GM19455 (cell line): ENCODE measurements around the gene TNPO3.
"Not testable (repeated sequence)": the region's sequence is repeated elsewhere in the genome, so short reads cannot be mapped to it uniquely, and the experiment has no call there.

Experiments used
- ATAC-seq: cut with Tn5 transposase; IDR thresholded peaks from one replicate; pipeline ENCODE4 v1.9.1; 2021; ENCODE audit not compliant: unreplicated experiment

The TNPO3 gene

GRCh38 chr7:129017933-129018538, 36.9 kb downstream of the TNPO3 start:
- ATAC-seq, result no peak

GRCh38 chr7:129017264-129017663, 37.6 kb downstream of the TNPO3 start:
- ATAC-seq, result no peak

- ATAC-seq, result no peak
Measured at GRCh38 chr7:129014501-129015101, 40.3 kb downstream of the TNPO3 start.

- ATAC-seq, result no peak
Measured at GRCh38 chr7:129013048-129013724, 41.7 kb downstream of the TNPO3 start.

- ATAC-seq, result no peak
Measured at GRCh38 chr7:129012641-129013040, 42.3 kb downstream of the TNPO3 start.

- no peak for ATAC-seq
Measured at GRCh38 chr7:129010075-129010474, 44.8 kb downstream of the TNPO3 start.

- ATAC-seq, result no peak
Measured at GRCh38 chr7:129009437-129009836, 45.5 kb downstream of the TNPO3 start.

GRCh38 chr7:129008645-129009414, 46.1 kb downstream of the TNPO3 start:
- ATAC-seq, result no peak

GRCh38 chr7:129007572-129007971, 47.3 kb downstream of the TNPO3 start:
- no peak for ATAC-seq

- no peak for ATAC-seq
Measured at GRCh38 chr7:129006636-129007414, 48.1 kb downstream of the TNPO3 start.

- no peak for ATAC-seq
Measured at GRCh38 chr7:129005186-129005585, 49.7 kb downstream of the TNPO3 start.

GRCh38 chr7:128997181-128997580, 57.7 kb downstream of the TNPO3 start:
- no peak for ATAC-seq

GRCh38 chr7:128994560-128994959, 60.4 kb downstream of the TNPO3 start:
- not testable (repeated sequence) for ATAC-seq

- ATAC-seq, result no peak
Measured at GRCh38 chr7:128993419-128993818, 61.5 kb downstream of the TNPO3 start.

GRCh38 chr7:128989961-128990360, 65.0 kb downstream of the TNPO3 start:
- ATAC-seq, result no peak

- ATAC-seq, result no peak
Measured at GRCh38 chr7:128988372-128988771, 66.5 kb downstream of the TNPO3 start.

GRCh38 chr7:128986609-128987008, 68.3 kb downstream of the TNPO3 start:
- ATAC-seq, result no peak

GRCh38 chr7:128985660-128986059, 69.3 kb downstream of the TNPO3 start:
- no peak for ATAC-seq

- no peak for ATAC-seq
Measured at GRCh38 chr7:128982105-128982504, 72.8 kb downstream of the TNPO3 start.

GRCh38 chr7:128974241-128974934, 80.5 kb downstream of the TNPO3 start:
- ATAC-seq, result no peak
